Activated CD8-positive, alpha-beta memory T cell treated with anti-CD3 and anti-CD28 coated beads, Interleukin-2, amount 50 U/mL, for 1 hour (primary cell): ENCODE results near the gene BCAS4.
"Not testable (repeated sequence)": the region's sequence is repeated elsewhere in the genome, so short reads cannot be mapped to it uniquely, and the experiment has no call there.

Source experiments
- DNase-seq: peaks from one replicate; pipeline ENCODE4 v3.0.0-alpha.2; 2020; ENCODE audit errors: extremely low read depth

Gene BCAS4

DNA sequence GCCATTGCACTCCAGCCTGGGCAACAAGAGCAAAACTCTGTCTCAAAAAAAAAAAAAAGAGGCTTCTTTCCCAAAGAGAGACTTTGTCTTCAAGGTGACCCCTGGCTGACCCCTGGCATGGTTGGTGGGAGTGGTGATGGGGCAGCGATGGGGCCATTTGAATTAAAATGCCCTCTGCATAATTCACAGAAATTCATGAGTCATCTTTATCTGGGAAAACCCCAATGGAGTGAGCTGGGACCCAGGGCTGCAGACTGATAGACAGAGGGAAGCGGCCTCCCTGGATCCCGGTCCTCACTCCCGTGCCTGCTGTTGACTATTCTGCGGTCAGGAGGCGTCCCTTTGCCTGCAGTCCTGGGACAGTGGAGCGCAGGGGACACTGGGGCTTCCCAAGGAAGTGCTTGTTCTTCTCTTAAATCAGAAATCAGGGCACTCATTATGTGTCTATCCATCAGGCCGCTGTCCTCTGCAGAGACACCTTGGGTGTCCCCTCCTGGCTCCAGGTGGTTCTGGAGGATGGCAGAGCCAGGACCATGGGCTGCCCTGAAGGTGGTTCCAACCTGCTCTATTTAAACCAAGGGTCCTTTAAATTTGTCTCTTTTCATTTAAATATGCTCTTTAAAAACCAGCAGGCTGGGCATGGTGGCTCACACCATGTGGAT lies 23.3 kb upstream of the BCAS4 start:
- not testable (repeated sequence) for DNase-seq

- DNase-seq = no peak
These were observed 22.3 kb upstream of the BCAS4 start for GRCh38 chr20:50772420-50773185.

GRCh38 chr20:50774515-50774914 lies 20.3 kb upstream of the BCAS4 start:
- no peak for DNase-seq

DNA sequence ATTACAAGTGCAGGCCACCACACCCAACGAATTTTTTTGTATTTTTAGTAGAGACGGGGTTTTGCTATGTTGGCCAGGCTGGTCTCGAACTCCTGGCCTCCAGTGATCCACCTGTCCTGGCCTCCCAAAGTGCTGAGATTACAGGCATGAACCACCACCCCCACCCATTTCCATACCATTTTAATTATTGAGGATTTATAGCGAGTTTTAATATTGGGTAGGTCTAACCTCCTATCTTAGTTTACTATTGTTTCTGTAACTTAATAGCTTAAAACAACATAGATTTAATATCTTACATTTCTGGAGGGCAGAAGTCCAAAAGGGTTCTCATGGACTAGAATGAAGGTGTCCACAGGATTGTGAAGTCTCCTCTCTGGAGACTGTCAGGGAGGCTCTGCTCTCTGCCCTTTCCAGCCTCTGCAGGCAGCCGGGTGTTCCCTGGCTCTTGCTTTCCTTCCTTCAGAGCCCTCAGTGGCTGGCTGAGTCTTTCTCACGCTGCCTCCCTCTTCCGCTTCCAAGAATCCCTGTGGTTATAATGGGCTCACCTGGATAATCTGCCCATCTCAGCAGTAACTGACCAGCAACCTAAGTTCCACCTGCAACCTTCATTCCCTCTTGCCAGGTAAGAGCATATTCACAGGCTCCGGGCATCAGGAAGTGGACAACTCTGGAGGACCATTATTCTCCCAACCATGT lies 18.6 kb upstream of the BCAS4 start:
- no peak for DNase-seq

DNA sequence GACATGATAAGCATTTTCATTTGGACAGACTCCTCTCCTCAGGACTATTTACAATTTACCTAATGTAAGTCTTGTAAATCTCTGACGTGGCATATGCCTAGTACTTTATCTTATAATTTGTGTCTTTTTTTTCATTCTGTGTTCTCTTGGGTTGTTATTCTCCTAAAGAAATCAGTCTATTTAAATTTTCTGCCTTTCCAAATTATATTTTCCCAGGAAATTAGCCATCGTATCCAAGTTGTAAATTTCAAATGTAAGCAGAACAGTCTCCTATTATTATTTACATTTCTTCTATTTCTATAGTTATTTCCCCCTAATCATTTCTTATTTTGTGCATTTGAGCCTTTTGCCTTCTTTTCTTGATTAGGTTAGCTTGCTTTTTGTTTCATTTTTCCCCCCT lies 17.5 kb upstream of the BCAS4 start:
- DNase-seq = no peak

DNA sequence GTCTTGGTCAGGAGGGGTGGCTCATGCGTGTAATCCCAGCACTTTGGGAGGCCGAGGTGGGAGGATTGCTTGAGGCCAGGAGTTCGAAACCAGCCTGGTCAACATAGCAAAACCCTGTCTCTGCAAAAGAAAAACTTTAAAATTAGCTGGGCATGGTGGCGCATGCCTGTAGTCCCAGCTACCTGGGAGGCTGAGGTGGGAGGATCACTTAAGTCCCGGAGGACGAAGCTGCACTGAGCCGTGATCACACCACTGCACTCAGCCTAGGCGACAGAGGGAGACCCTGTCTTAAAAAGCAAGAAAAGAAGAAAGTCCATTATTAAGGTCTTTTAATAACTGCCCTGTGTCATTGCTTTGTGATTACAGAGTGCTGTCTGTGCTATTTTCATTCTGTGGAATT lies 15.9 kb upstream of the BCAS4 start:
- DNase-seq = not testable (repeated sequence)

DNA sequence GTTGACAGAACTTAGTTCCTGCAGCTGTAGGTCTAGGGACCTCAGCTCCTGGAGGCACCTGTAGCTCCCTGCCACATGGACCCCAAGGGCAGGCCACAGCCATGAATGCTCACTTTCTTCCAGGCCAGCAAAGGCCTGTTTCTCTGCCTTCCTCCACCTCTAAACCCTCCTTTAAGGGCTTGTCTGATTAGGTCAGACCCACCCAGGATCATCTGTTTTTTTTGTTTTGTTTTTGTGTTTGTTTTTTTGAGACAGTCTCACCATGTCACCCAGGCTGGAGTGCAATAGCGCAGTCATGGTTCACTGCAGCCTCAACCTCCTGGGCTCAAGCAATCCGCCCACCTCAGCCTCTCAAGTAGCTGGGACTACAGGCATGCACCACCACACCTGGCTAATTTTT lies 11.5 kb upstream of the BCAS4 start:
- DNase-seq = no peak

DNA sequence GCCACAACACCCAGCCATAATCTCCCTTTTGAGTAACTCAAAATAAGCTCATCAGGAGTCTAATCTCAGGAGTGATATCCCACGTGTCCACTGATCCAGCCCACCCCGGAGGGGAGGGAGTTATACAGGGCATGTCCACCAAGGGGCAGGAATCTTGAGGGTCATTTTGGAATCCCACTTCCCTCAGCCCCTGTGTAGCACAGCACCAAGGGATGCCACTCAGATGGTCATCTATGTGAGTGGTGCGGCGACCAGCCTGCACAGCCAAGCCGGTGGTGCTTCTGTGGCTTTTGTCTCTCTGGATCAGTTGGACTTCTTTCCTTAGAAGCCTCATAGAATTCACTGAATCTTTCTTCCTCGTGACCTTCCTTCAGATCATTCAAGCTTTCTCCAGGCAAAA lies 11.0 kb upstream of the BCAS4 start:
- DNase-seq = no peak

GRCh38 chr20:50784464-50784863 lies 10.4 kb upstream of the BCAS4 start:
- DNase-seq = no peak

GRCh38 chr20:50786703-50787102 lies 8.2 kb upstream of the BCAS4 start:
- no peak for DNase-seq

- no peak for DNase-seq
These were observed 7.7 kb upstream of the BCAS4 start for GRCh38 chr20:50787181-50787580.

GRCh38 chr20:50788045-50788991 lies 6.5 kb upstream of the BCAS4 start:
- DNase-seq = no peak

DNA sequence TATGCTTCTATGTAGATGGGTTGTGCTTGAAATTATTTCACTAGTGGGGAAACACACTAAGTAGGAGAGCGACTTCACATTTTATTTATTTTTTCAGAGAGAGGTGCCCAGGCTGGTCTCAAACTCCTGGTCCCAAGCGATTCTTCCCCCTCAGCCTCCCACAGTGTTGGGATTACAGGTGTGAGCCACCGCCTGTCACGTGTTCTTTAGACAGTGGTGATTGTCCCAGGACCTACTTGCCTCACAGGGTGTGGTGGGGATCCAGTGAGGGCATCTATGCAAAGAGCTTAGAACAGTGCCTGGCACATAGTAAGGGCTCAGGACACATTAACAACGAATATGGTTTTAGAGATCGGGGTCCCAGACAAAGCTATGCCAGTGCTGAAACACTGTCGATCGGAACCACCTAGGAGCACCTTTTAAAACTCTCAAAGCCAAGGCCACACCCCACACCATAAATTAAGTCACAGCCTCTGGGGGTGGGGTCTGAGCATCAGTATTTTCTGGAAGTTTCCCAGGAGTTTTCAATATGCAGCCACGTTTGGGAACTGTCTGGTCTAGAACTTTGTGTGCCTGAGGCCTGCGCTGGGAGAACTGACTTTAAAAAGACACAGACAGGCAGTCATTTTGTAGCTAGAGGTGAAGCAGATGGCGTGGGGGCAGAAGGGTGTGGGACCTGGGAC lies 4.8 kb upstream of the BCAS4 start:
- DNase-seq = no peak

GRCh38 chr20:50790651-50791277 lies 4.1 kb upstream of the BCAS4 start:
- DNase-seq = no peak

DNA sequence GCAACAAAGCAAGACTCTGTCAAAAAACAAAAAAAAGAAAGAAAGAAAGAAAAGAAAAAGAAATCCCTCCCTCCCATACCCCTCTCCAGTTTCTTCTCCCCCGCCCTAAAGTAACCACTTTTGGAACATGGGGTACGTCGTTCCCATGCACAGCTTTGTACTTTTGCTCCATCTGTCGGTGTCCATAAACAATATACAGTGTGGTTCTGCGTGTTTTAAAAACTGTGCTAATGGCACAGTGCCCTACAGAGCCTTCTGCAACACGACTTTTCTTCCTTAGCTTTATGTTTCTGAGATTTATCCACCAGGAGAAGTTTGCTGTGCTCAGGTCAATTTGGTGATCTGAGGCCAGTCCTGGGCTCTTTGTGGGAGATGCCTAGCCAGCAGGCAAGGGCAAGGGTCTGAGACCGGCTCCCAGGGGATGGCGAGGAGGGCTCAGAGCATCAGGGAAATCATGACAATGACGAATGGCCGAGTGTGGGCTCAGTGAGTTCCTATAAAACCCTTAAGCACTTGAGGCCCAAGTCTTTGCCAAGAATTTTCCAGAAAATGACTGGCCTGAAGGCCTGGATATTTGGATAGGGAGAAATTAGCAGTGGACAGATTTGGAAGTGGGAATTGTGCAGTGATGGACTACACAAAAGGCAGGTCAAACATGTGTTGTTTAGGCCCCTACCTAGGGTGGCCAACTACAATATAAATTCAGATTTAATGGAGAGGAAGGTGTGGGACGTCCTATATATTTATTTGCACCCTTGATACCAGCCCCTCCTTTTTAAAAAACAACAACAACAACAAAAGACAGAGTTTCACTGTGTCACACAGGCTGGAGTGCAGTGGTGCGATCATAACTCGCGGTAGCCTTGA lies 1.9 kb upstream of the BCAS4 start:
- DNase-seq = no peak

- DNase-seq = not testable (repeated sequence)
These were observed 1.3 kb upstream of the BCAS4 start for GRCh38 chr20:50793575-50794016.

DNA sequence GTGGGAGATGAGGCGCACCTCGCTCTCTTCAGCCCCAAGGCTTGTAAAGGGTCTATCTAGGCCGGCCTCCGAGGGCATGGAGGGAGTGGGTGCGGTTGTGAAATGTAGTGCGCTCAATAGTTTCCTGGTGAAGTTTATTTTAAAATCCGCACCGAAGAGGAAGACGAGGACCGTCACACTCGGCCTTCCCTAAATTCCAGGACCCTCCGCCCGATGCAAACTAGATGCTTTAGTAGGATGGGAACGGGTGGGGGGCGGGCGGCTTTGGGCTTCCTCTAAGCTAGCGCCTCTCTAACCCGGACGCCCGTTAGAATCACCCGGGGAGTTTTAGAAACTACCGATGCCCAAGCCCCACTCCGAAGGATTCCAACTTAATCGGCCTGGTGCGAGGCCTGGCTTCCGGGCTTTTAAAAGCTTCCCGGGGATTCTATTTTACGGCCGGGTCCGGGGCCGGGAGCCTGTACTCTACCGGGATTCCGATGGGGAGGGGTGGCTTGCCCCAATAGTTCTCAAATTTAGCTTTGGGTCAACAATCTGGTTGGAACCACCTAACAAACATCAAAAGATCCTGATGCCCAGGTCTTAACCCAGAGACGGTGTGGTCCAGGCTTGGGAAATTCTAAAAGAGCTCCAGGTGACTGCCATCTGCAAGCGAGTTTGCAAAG lies 548 bp upstream of the BCAS4 start:
- DNase-seq = no peak

GRCh38 chr20:50797142-50797541 lies 2.3 kb downstream of the BCAS4 start:
- no peak for DNase-seq

GRCh38 chr20:50798650-50799049 lies 3.8 kb downstream of the BCAS4 start:
- DNase-seq = no peak
